Caco-2 (cell line): ENCODE results near the gene LDLRAD2. TPM values are rescaled to one million over a fixed set of nuclear protein-coding genes. Genes with fewer than 3 reads are reported as not detected.
A peak's percentile ranks its signal among the peaks of the same experiment; 100 is the strongest.

Experiments
- BruUV-seq: library from RNA; stranded (reverse); fragments of 400-500 nt; replicated peaks from 2 replicates; lab custom pipeline; 2021; lab: Mats Ljungman, UMichigan
- CTCF ChIA-PET: fragments of 300-600 bp; sonication (Branson Sonifier 250); formaldehyde crosslinking; loops from one replicate; lab custom pipeline; 2022; ENCODE audit warnings: antibody characterized with exemption; lab: Charles Lee
- POLR2A ChIA-PET: fragments of 300-600 bp; sonication (Branson Sonifier 250); formaldehyde crosslinking; loops from one replicate; lab custom pipeline; 2022; ENCODE audit warnings: antibody characterized with exemption; lab: Charles Lee
- DNase-seq, 2 experiments: peaks; one replicate each; pipeline versions ENCODE4 v3.0.0 to v3.0.0-alpha.2; 2020 to 2022
- H3K27me3 ChIP-seq: replicated peaks from 2 replicates; pipeline ENCODE4 v1.6.0; 2011; ENCODE audit warnings: low read length; ENCODE audit not compliant: control insufficient read depth, insufficient read depth
- H3K36me3 ChIP-seq: 2 replicates; pipeline ENCODE4 v1.5.1; 2011; ENCODE audit warnings: low read length; ENCODE audit not compliant: control insufficient read depth, insufficient read depth
- H3K4me1 ChIP-seq: fragments of 250-450 bp; sonication (Bioruptor Pico); 2 replicates; pipeline ENCODE4 v1.5.1; 2020; ENCODE audit warnings: mild to moderate bottlenecking
- H3K4me3 ChIP-seq: 2 replicates; pipeline ENCODE4 v1.5.1; 2011; ENCODE audit warnings: low read depth, mild to moderate bottlenecking, control low read depth, low read length
- H3K9me3 ChIP-seq: fragments of 250-450 bp; sonication (Bioruptor Pico); 2 replicates; pipeline ENCODE4 v1.5.1; 2020; ENCODE audit warnings: mild to moderate bottlenecking, moderate library complexity
- H3K27ac Mint-ChIP-seq: one replicate; pipeline ENCODE4 v1.8.0; 2022; ENCODE audit warnings: mixed read lengths; ENCODE audit not compliant: unreplicated experiment
- H3K27me3 Mint-ChIP-seq: one replicate; pipeline ENCODE4 v1.8.0; 2022; ENCODE audit warnings: mixed read lengths; ENCODE audit not compliant: insufficient read depth, unreplicated experiment
- H3K36me3 Mint-ChIP-seq: one replicate; pipeline ENCODE4 v1.8.0; 2022; ENCODE audit warnings: mild to moderate bottlenecking, mixed read lengths; ENCODE audit not compliant: insufficient read depth, unreplicated experiment
- H3K4me1 Mint-ChIP-seq: one replicate; pipeline ENCODE4 v1.8.0; 2022; ENCODE audit warnings: low read depth, mixed read lengths; ENCODE audit not compliant: unreplicated experiment
- H3K4me3 Mint-ChIP-seq: one replicate; pipeline ENCODE4 v1.8.0; 2022; ENCODE audit warnings: mild to moderate bottlenecking, moderate library complexity, mixed read lengths; ENCODE audit not compliant: unreplicated experiment
- H3K9me3 Mint-ChIP-seq: one replicate; pipeline ENCODE4 v1.8.0; 2022; ENCODE audit warnings: mixed read lengths; ENCODE audit not compliant: unreplicated experiment
- CTCF ChIP-seq, 2 experiments: fragments of 200-600 bp in 1 of 2; IDR thresholded peaks; 1 replicate in 1 of 2; 2 replicates in 1 of 2; pipeline versions ENCODE4 v1.5.1 to v1.8.0; 2011 to 2022; ENCODE audit warnings: antibody characterized with exemption in 1 of 2, control low read depth in 1 of 2, inconsistent platforms in 1 of 2, low read depth in 1 of 2, low read length in 1 of 2, mild to moderate bottlenecking in 1 of 2, moderate library complexity in 1 of 2; ENCODE audit not compliant: insufficient read depth in 1 of 2, severe bottlenecking in 1 of 2, unreplicated experiment in 1 of 2
- intact Hi-C: fragments of 100-400 bp; cut with micrococcal nuclease; formaldehyde crosslinking; loops from one replicate; pipeline ENCODE4 v1.10.0; 2022; ENCODE audit not compliant: unreplicated experiment
- total RNA-seq: library from RNA; stranded (reverse); gene quantifications from 2 replicates; pipeline ENCODE4 v1.2.3, GENCODE V29; 2022

LDLRAD2 gene
- total RNA-seq, 1 experiment from 2014 or later: not detected

GRCh38 chr1:21865609-21865942 is 53.5 kb downstream of the LDLRAD2 start:
- Histone ChIP-seq H3K9me3 (no peaks in the 10 kb centered on the region), H3K4me1 (no peaks in the 10 kb centered on the region), H3K27me3 (no peaks in the 10 kb centered on the region), H3K4me3 (no peak overlapping the region), H3K36me3 (peaks cover 5% of the 10 kb centered on the region)
- peaks cover 6% of the 10 kb centered on the region for H3K4me1 Mint-ChIP-seq
- TF ChIP-seq CTCF (IDR thresholded peaks at IDR 0.05; ENCODE audit: insufficient read depth in 1 of 2, low read depth in 1 of 2, low read length in 1 of 2, severe bottlenecking in 1 of 2, unreplicated experiment in 1 of 2): no peak
- H3K9me3 Mint-ChIP-seq: no peaks in the 10 kb centered on the region
- no TSS peak for BruUV-seq
- H3K4me3 Mint-ChIP-seq: no peak overlapping the region
- no peak overlapping the region for H3K27ac Mint-ChIP-seq
- DNase-seq: no peak
- no peaks in the 10 kb centered on the region for H3K27me3 Mint-ChIP-seq
- POLR2A ChIA-PET: interaction anchor here (0.5 kb wide), 1 partner anchor 36 kb away, joined by 3 read pairs; no protein-coding TSS in a partner anchor
- CTCF ChIA-PET: no interaction called here
- peaks cover 78% of the 10 kb centered on the region for H3K36me3 Mint-ChIP-seq
- intact Hi-C loops: no loop called here

DNA sequence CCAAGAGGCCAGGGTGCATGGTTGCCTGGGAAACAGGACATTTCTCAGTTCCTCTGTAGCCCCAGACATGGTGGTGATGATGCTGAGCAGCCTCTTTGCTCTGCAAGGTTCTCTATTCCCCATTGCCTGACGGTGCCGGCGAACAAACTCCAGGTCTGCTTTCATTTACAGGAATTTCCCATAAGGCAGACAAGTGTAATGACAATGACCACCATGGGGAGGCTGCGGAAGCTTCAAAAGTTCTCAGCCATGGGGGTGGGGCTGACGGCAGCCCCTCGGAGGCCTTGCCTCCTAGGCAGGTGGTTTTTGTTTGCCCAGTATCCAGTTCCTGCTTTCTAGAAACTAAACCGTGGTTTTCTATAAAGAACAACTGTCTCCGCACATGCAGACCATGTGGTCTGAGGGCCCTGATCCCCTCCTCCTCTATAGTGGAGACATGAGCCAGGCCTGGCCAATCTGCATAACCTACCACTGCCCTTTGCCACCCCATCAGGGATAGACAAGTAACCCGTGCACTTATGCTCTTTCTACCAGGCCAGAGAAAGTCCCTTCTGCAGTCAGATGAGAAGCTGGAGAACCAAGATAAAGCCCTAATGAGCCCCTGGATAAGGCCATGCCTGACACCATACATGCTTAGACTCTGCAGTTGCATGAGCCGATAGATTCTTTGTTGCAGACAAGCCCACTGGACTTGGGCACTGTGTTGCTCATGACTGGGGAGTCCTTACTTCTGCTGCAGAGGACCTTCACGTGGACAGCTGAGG is 54.1 kb downstream of the LDLRAD2 start:
- intact Hi-C loops: no loop called here
- H3K4me1 ChIP-seq: no peaks in the 10 kb centered on the region
- ChIA-PET POLR2A (interaction anchor here (0.5 kb wide), 1 partner anchor 35 kb away, joined by 3 read pairs; no protein-coding TSS in a partner anchor), CTCF (no interaction called here)
- Mint-ChIP-seq H3K4me1 (peaks cover 6% of the 10 kb centered on the region), H3K27ac (no peak overlapping the region), H3K9me3 (no peaks in the 10 kb centered on the region), H3K4me3 (no peak overlapping the region), H3K27me3 (no peaks in the 10 kb centered on the region), H3K36me3 (peaks cover 78% of the 10 kb centered on the region)
- no peaks in the 10 kb centered on the region for H3K9me3 ChIP-seq
- peaks cover 5% of the 10 kb centered on the region for H3K36me3 ChIP-seq
- TF ChIP-seq CTCF (IDR thresholded peaks at IDR 0.05; ENCODE audit: insufficient read depth in 1 of 2, low read depth in 1 of 2, low read length in 1 of 2, severe bottlenecking in 1 of 2, unreplicated experiment in 1 of 2): peak in 1 of 2 experiments; percentile 21
- H3K27me3 ChIP-seq: no peaks in the 10 kb centered on the region
- peak in 1 of 2 experiments; percentile 45 for DNase-seq
- BruUV-seq: no TSS peak
- H3K4me3 ChIP-seq: no peak overlapping the region

- no peak overlapping the region for H3K4me3 Mint-ChIP-seq
- no peaks in the 10 kb centered on the region for H3K9me3 ChIP-seq
- DNase-seq: no peak
- no peaks in the 10 kb centered on the region for H3K9me3 Mint-ChIP-seq
- no peak overlapping the region for H3K27ac Mint-ChIP-seq
- H3K4me3 ChIP-seq: no peak overlapping the region
- peaks cover 6% of the 10 kb centered on the region for H3K4me1 Mint-ChIP-seq
- CTCF ChIA-PET: no interaction called here
- no peaks in the 10 kb centered on the region for H3K27me3 Mint-ChIP-seq
- intact Hi-C loops: no loop called here
- no peaks in the 10 kb centered on the region for H3K27me3 ChIP-seq
- no peaks in the 10 kb centered on the region for H3K4me1 ChIP-seq
- no peak for TF ChIP-seq CTCF (IDR thresholded peaks at IDR 0.05; ENCODE audit: insufficient read depth in 1 of 2, low read depth in 1 of 2, low read length in 1 of 2, severe bottlenecking in 1 of 2, unreplicated experiment in 1 of 2)
- peaks cover 78% of the 10 kb centered on the region for H3K36me3 Mint-ChIP-seq
- peaks cover 4% of the 10 kb centered on the region for H3K36me3 ChIP-seq
- POLR2A ChIA-PET: no interaction called here
- BruUV-seq: no TSS peak
Measured at GRCh38 chr1:21866707-21867043, 54.6 kb downstream of the LDLRAD2 start.
